HG03378 (cell line): ENCODE data around the gene MAP2K6.

Source experiments
- ATAC-seq: cut with Tn5 transposase; IDR thresholded peaks from one replicate; pipeline ENCODE4 v1.9.1; 2021; ENCODE audit warnings: mild to moderate bottlenecking, moderate library complexity; ENCODE audit not compliant: unreplicated experiment

The MAP2K6 gene

GRCh38 chr17:69574257-69575197 is 160.0 kb downstream of the MAP2K6 start:
- no peak for ATAC-seq

GRCh38 chr17:69575346-69575761 is 160.9 kb downstream of the MAP2K6 start:
- ATAC-seq: no peak

- ATAC-seq: no peak
Measured at GRCh38 chr17:69577098-69577497, 162.6 kb downstream of the MAP2K6 start.

GRCh38 chr17:69578385-69578936 is 164.0 kb downstream of the MAP2K6 start:
- no peak for ATAC-seq

GRCh38 chr17:69579961-69580677 is 165.6 kb downstream of the MAP2K6 start:
- ATAC-seq: no peak

GRCh38 chr17:69581061-69581961 is 166.8 kb downstream of the MAP2K6 start:
- peak; percentile 69 for ATAC-seq

GRCh38 chr17:69588316-69588715 is 173.8 kb downstream of the MAP2K6 start:
- ATAC-seq: no peak

GRCh38 chr17:69588827-69589239 is 174.3 kb downstream of the MAP2K6 start:
- no peak for ATAC-seq

GRCh38 chr17:69590671-69591070 is 176.2 kb downstream of the MAP2K6 start:
- no peak for ATAC-seq

- ATAC-seq: no peak
Measured at GRCh38 chr17:69592692-69593350, 178.3 kb downstream of the MAP2K6 start.

GRCh38 chr17:69593351-69593715 is 178.8 kb downstream of the MAP2K6 start:
- no peak for ATAC-seq

- no peak for ATAC-seq
Measured at GRCh38 chr17:69593716-69594115, 179.2 kb downstream of the MAP2K6 start.

GRCh38 chr17:69594641-69595040 is 180.1 kb downstream of the MAP2K6 start:
- ATAC-seq: no peak

GRCh38 chr17:69596141-69596540 is 181.6 kb downstream of the MAP2K6 start:
- ATAC-seq: no peak

- ATAC-seq: no peak
Measured at GRCh38 chr17:69597898-69598692, 183.6 kb downstream of the MAP2K6 start.

- no peak for ATAC-seq
Measured at GRCh38 chr17:69602972-69603371, 188.5 kb downstream of the MAP2K6 start.
